Measurements from ENCODE around the gene PZP. TPM values are rescaled to one million over a fixed set of nuclear protein-coding genes. Genes with fewer than 3 reads are reported as not detected.

PZP gene
- total and polyA plus RNA-seq, 4 donors, result 0.61 to 4.6 (median 2.2) TPM

GRCh38 chr12:9114946-9115345 is 93.2 kb downstream of the PZP start:
- no peak overlapping the region for H3K4me3 ChIP-seq
- H3K36me3 ChIP-seq (ENCODE audit: control insufficient read depth in 4 of 4, insufficient read depth in 4 of 4, low read length in 4 of 4), result peaks cover 2 to 15% (median 9%) of the 10 kb centered on the region in 4 donors
- peaks cover 0 to 35% (median 23%) of the 10 kb centered on the region in 5 donors for H3K4me1 ChIP-seq (ENCODE audit: control insufficient read depth in 5 of 5, insufficient read depth in 5 of 5, low read length in 5 of 5)
- DNase-seq (peak in 1 of 3 donors; percentile 34), ATAC-seq (ENCODE audit: insufficient read depth, low FRiP score) (no peak)
- H3K27ac ChIP-seq (ENCODE audit: low read depth in 1 of 2, low read length in 1 of 2), result peak overlapping the region in 1 of 2 donors; percentile 60
- H3K9me3 ChIP-seq (ENCODE audit: control insufficient read depth in 4 of 4, insufficient read depth in 3 of 4, low read length in 3 of 4), result no peaks in the 10 kb centered on the region
- no peak for TF ChIP-seq CTCF (IDR thresholded peaks at IDR 0.05; ENCODE audit: control extremely low read depth, extremely low read depth)
- H3K9ac ChIP-seq (ENCODE audit: insufficient read depth in 1 of 2, low read length in 2 of 2), result peak overlapping the region in 1 of 2 donors; percentile 87
- no peaks in the 10 kb centered on the region for H3K27me3 ChIP-seq (ENCODE audit: control insufficient read depth in 3 of 3, insufficient read depth in 3 of 3, low read length in 2 of 3)

GRCh38 chr12:9113987-9114309 is 94.2 kb downstream of the PZP start:
- 44 to 68% methylated on average over 1 of the region's 1 CpG for whole genome bisulfite sequencing, 2 donors
- peak overlapping the region; percentile 24 for H3K4me3 ChIP-seq
- ATAC-seq (ENCODE audit: insufficient read depth, low FRiP score) (no peak), DNase-seq (peak in 1 of 3 donors; percentile 43)
- H3K36me3 ChIP-seq (ENCODE audit: control insufficient read depth in 4 of 4, insufficient read depth in 4 of 4, low read length in 4 of 4), result peaks cover 4 to 21% (median 11%) of the 10 kb centered on the region in 4 donors
- H3K4me1 ChIP-seq (ENCODE audit: control insufficient read depth in 5 of 5, insufficient read depth in 5 of 5, low read length in 5 of 5), result peaks cover 0 to 29% (median 23%) of the 10 kb centered on the region in 5 donors
- no peaks in the 10 kb centered on the region for H3K9me3 ChIP-seq (ENCODE audit: control insufficient read depth in 4 of 4, insufficient read depth in 3 of 4, low read length in 3 of 4)
- peak overlapping the region; percentile 12 to 87 for H3K9ac ChIP-seq (ENCODE audit: insufficient read depth in 1 of 2, low read length in 2 of 2)
- TF ChIP-seq CTCF (IDR thresholded peaks at IDR 0.05; ENCODE audit: control extremely low read depth, extremely low read depth), result no peak
- H3K27ac ChIP-seq (ENCODE audit: low read depth in 1 of 2, low read length in 1 of 2), result peak overlapping the region in 1 of 2 donors; percentile 60
- no peaks in the 10 kb centered on the region for H3K27me3 ChIP-seq (ENCODE audit: control insufficient read depth in 3 of 3, insufficient read depth in 3 of 3, low read length in 2 of 3)

GRCh38 chr12:9113296-9113986 is 94.8 kb downstream of the PZP start:
- Histone ChIP-seq H3K4me1 (ENCODE audit: control insufficient read depth in 5 of 5, insufficient read depth in 5 of 5, low read length in 5 of 5) (peaks cover 0 to 27% (median 25%) of the 10 kb centered on the region in 5 donors), H3K9me3 (ENCODE audit: control insufficient read depth in 4 of 4, insufficient read depth in 3 of 4, low read length in 3 of 4) (no peaks in the 10 kb centered on the region), H3K4me3 (peak overlapping the region; percentile 62), H3K9ac (ENCODE audit: insufficient read depth in 1 of 2, low read length in 2 of 2) (peak overlapping the region; percentile 12 to 87), H3K27ac (ENCODE audit: low read depth in 1 of 2, low read length in 1 of 2) (peak overlapping the region; percentile 60 to 74), H3K36me3 (ENCODE audit: control insufficient read depth in 4 of 4, insufficient read depth in 4 of 4, low read length in 4 of 4) (peaks cover 6 to 26% (median 11%) of the 10 kb centered on the region in 4 donors), H3K27me3 (ENCODE audit: control insufficient read depth in 3 of 3, insufficient read depth in 3 of 3, low read length in 2 of 3) (no peaks in the 10 kb centered on the region)
- ATAC-seq (ENCODE audit: insufficient read depth, low FRiP score) (no peak), DNase-seq (peak in 1 of 3 donors; percentile 31)
- no peak for TF ChIP-seq CTCF (IDR thresholded peaks at IDR 0.05; ENCODE audit: control extremely low read depth, extremely low read depth)
- WGBS, 2 donors, result 66 to 69% methylated on average over 7 of the region's 7 CpGs
